Natural killer cell (primary cell): ENCODE results near the gene TBX22. TPM values are rescaled to one million over a fixed set of nuclear protein-coding genes. Genes with fewer than 3 reads are reported as not detected.
"Not testable (repeated sequence)": the region's sequence is repeated elsewhere in the genome, so short reads cannot be mapped to it uniquely, and the experiment has no call there.

Source experiments
- ATAC-seq, 3 donors: fragments of 150-1000 bp in 2 of 3; fragments of 200-7000 bp in 1 of 3; cut with Tn5 transposase; 1 replicate in 1 of 3; 2 replicates in 2 of 3; pipeline ENCODE4 v1.10.0; 2021; ENCODE audit warnings: mild to moderate bottlenecking in 2 of 3, moderate library complexity in 2 of 3
- DNase-seq, 2 donors: peaks; one replicate each; pipeline versions ENCODE4 v3.0.0 to v3.0.0-alpha.2; 2013 to 2021; ENCODE audit warnings: mixed read lengths in 1 of 2
- H3K27ac ChIP-seq: one replicate; pipeline ENCODE4 v1.5.1; 2013; ENCODE audit warnings: mild to moderate bottlenecking, low read length
- H3K27me3 ChIP-seq: one replicate; pipeline ENCODE4 v1.6.1; 2013; ENCODE audit warnings: low read length; ENCODE audit not compliant: control insufficient read depth, insufficient read depth
- H3K36me3 ChIP-seq: one replicate; pipeline ENCODE4 v1.6.1; 2013; ENCODE audit warnings: low read length; ENCODE audit not compliant: control insufficient read depth, insufficient read depth
- H3K4me1 ChIP-seq: one replicate; pipeline ENCODE4 v1.6.1; 2013; ENCODE audit warnings: low read length; ENCODE audit not compliant: control insufficient read depth, insufficient read depth
- H3K4me3 ChIP-seq: one replicate; pipeline ENCODE4 v1.5.1; 2013; ENCODE audit warnings: low read length
- H3K9me3 ChIP-seq: one replicate; pipeline ENCODE4 v1.6.1; 2013; ENCODE audit warnings: low read length; ENCODE audit not compliant: control insufficient read depth, insufficient read depth
- H3K27ac Mint-ChIP-seq, 2 donors: one replicate each; pipeline ENCODE4 v1.8.0; 2022; ENCODE audit warnings: mild to moderate bottlenecking in 2 of 2, mixed read lengths in 2 of 2, moderate library complexity in 1 of 2
- H3K27me3 Mint-ChIP-seq, 2 donors: one replicate each; pipeline ENCODE4 v1.8.0; 2022; ENCODE audit warnings: low read depth in 2 of 2, mixed read lengths in 2 of 2
- H3K36me3 Mint-ChIP-seq: one replicate; pipeline ENCODE4 v1.8.0; 2022; ENCODE audit warnings: mixed read lengths
- H3K4me1 Mint-ChIP-seq, 2 donors: one replicate each; pipeline ENCODE4 v1.8.0; 2022; ENCODE audit warnings: mixed read lengths in 2 of 2
- H3K4me3 Mint-ChIP-seq: one replicate; pipeline ENCODE4 v1.8.0; 2022; ENCODE audit warnings: mild to moderate bottlenecking, moderate library complexity, mixed read lengths
- H3K9me3 Mint-ChIP-seq, 2 donors: one replicate each; pipeline ENCODE4 v1.8.0; 2022; ENCODE audit warnings: mixed read lengths in 2 of 2
- CTCF ChIP-seq: fragments of 200-600 bp; IDR thresholded peaks from one replicate; pipeline ENCODE4 v1.8.0; 2022; ENCODE audit warnings: antibody characterized with exemption
- WGBS: methylation state at CpG from one replicate; pipeline ENCODE4 v1.1.7; 2013; ENCODE audit warnings: missing lambda C conversion rate; ENCODE audit not compliant: insufficient coverage; 5-methylcytosine and 5-hydroxymethylcytosine counted together
- intact Hi-C: fragments of 100-400 bp; cut with micrococcal nuclease; formaldehyde crosslinking; loops from one replicate; pipeline ENCODE4 v1.14.2; 2022
- total RNA-seq, 4 donors: library from RNA; stranded (reverse); fragments of 120-200 nt in 1 of 4; gene quantifications; one replicate each; pipeline versions ENCODE4 v1.2.3 to v1.2.4, GENCODE V29; 2013 to 2022

TBX22 gene
- total RNA-seq, 3 donors from 2014 or later (not counting 1 experiment from before 2014, with no cell fraction given): not detected

GRCh38 chrX:80026116-80026515 is 11.6 kb downstream of the TBX22 start:
- intact Hi-C loops: no loop called here
- H3K9me3 ChIP-seq: no peaks in the 10 kb centered on the region
- H3K27ac ChIP-seq: no peak overlapping the region
- H3K4me1 ChIP-seq: no peaks in the 10 kb centered on the region
- WGBS: 67% methylated on average over 2 of the region's 3 CpGs
- no peaks in the 10 kb centered on the region for H3K36me3 ChIP-seq
- no peak overlapping the region for H3K27ac Mint-ChIP-seq
- DNase-seq (no peak), ATAC-seq (no peak)
- no peaks in the 10 kb centered on the region for H3K9me3 Mint-ChIP-seq
- H3K4me3 ChIP-seq: no peak overlapping the region
- TF ChIP-seq CTCF: no peak
- H3K27me3 Mint-ChIP-seq: peaks cover 0 to 3% of the 10 kb centered on the region in 2 donors
- no peak overlapping the region for H3K4me3 Mint-ChIP-seq
- peaks cover 2% of the 10 kb centered on the region for H3K27me3 ChIP-seq
- no peaks in the 10 kb centered on the region for H3K36me3 Mint-ChIP-seq
- H3K4me1 Mint-ChIP-seq: no peaks in the 10 kb centered on the region

- H3K27ac Mint-ChIP-seq, intact Hi-C loops, H3K4me3 ChIP-seq, H3K27me3 Mint-ChIP-seq, H3K4me1 Mint-ChIP-seq, H3K27me3 ChIP-seq, DNase-seq, H3K4me1 ChIP-seq, H3K36me3 ChIP-seq, H3K4me3 Mint-ChIP-seq, H3K9me3 ChIP-seq, H3K27ac ChIP-seq, ATAC-seq: not testable (repeated sequence)
- peaks cover 19% of the 10 kb centered on the region for H3K36me3 Mint-ChIP-seq
- peaks cover 11 to 12% of the 10 kb centered on the region in 2 donors for H3K9me3 Mint-ChIP-seq
- 74% methylated on average over 6 of the region's 6 CpGs for WGBS
These were observed 51.6 kb downstream of the TBX22 start for GRCh38 chrX:80066156-80066555.

GRCh38 chrX:80075625-80076024 is 61.1 kb downstream of the TBX22 start:
- not testable (repeated sequence) for DNase-seq, ATAC-seq

More at GRCh38 chrX:80075625-80076024, 61.1 kb downstream of the TBX22 start:
- intact Hi-C loops, H3K9me3 Mint-ChIP-seq, H3K36me3 Mint-ChIP-seq, H3K4me1 Mint-ChIP-seq, H3K9me3 ChIP-seq, H3K36me3 ChIP-seq, H3K4me3 Mint-ChIP-seq, H3K27ac ChIP-seq, H3K27me3 ChIP-seq, H3K27ac Mint-ChIP-seq, H3K27me3 Mint-ChIP-seq, H3K4me1 ChIP-seq, H3K4me3 ChIP-seq: not testable (repeated sequence)
- no CpG with 5 or more reads among the region's 1 CpG for WGBS
